IMR-90 (cell line): ENCODE data around the gene PLCL2. TPM values are rescaled to one million over a fixed set of nuclear protein-coding genes. Genes with fewer than 3 reads are reported as not detected.

ENCODE experiments used
- ATAC-seq: fragments of 200-7000 bp; cut with Tn5 transposase; 2 replicates; pipeline ENCODE4 v1.9.1; 2020; ENCODE audit warnings: low read depth, mild to moderate bottlenecking, moderate library complexity
- BruUV-seq: library from RNA; stranded (reverse); fragments of 400-500 nt; replicated peaks from 2 replicates; lab custom pipeline; 2021; lab: Mats Ljungman, UMichigan
- CTCF ChIA-PET: fragments of 300-600 bp; formaldehyde crosslinking; extraction: SDS; loops from one replicate; lab custom pipeline; 2021; ENCODE audit warnings: antibody characterized with exemption; lab: Yijun Ruan, JAX
- POLR2A ChIA-PET: fragments of 300-600 bp; sonication (Branson Sonifier 250); formaldehyde crosslinking; loops from one replicate; lab custom pipeline; 2022; ENCODE audit warnings: antibody characterized with exemption; ENCODE audit not compliant: unreplicated experiment; lab: Charles Lee
- DNase-seq: peaks from one replicate; pipeline ENCODE4 v3.0.0; 2013
- H2AFZ ChIP-seq: replicated peaks from 2 replicates; pipeline ENCODE3; 2013; ENCODE audit warnings: low read length, mild to moderate bottlenecking; ENCODE audit not compliant: poor library complexity
- H2AK5ac ChIP-seq: 2 replicates; pipeline ENCODE4 v1.6.1; 2013; ENCODE audit warnings: low read depth, low read length, inconsistent platforms
- H2AK9ac ChIP-seq: replicated peaks from 2 replicates; pipeline ENCODE3; 2013; ENCODE audit warnings: mild to moderate bottlenecking, low read depth, low read length, moderate library complexity; ENCODE audit not compliant: poor library complexity
- H2BK120ac ChIP-seq: 2 replicates; pipeline ENCODE4 v1.6.1; 2013; ENCODE audit warnings: low read depth, low read length, inconsistent platforms
- H2BK15ac ChIP-seq: 3 replicates; pipeline ENCODE4 v1.6.1; 2013; ENCODE audit warnings: low read depth, low read length, inconsistent platforms
- H2BK20ac ChIP-seq: 2 replicates; pipeline ENCODE4 v1.6.1; 2013; ENCODE audit warnings: low read depth, mild to moderate bottlenecking, inconsistent platforms, low read length, moderate library complexity
- H2BK5ac ChIP-seq: 2 replicates; pipeline ENCODE4 v1.6.1; 2013; ENCODE audit warnings: mild to moderate bottlenecking, low read depth, low read length, inconsistent platforms; ENCODE audit not compliant: poor library complexity, severe bottlenecking
- H3K14ac ChIP-seq: replicated peaks from 2 replicates; pipeline ENCODE4 v1.6.1; 2013; ENCODE audit warnings: low read depth, low read length, inconsistent platforms
- H3K18ac ChIP-seq: 2 replicates; pipeline ENCODE4 v1.6.1; 2013; ENCODE audit warnings: low read depth, low read length, control low read depth
- H3K23ac ChIP-seq: 2 replicates; pipeline ENCODE4 v1.6.1; 2013; ENCODE audit warnings: low read depth, low read length, inconsistent platforms
- H3K27ac ChIP-seq: 2 replicates; pipeline ENCODE4 v1.5.1; 2013; ENCODE audit warnings: mild to moderate bottlenecking, control low read depth, low read length; ENCODE audit not compliant: insufficient read depth
- H3K27me3 ChIP-seq: 2 replicates; pipeline ENCODE4 v1.6.1; 2013; ENCODE audit warnings: low read length; ENCODE audit not compliant: control insufficient read depth, insufficient read depth
- H3K36me3 ChIP-seq: 2 replicates; pipeline ENCODE4 v1.6.1; 2013; ENCODE audit warnings: low read length, mixed read lengths; ENCODE audit not compliant: control insufficient read depth, insufficient read depth
- H3K4ac ChIP-seq: 2 replicates; pipeline ENCODE4 v1.6.1; 2013; ENCODE audit warnings: low read depth, low read length, inconsistent platforms
- H3K4me1 ChIP-seq: 2 replicates; pipeline ENCODE4 v1.6.1; 2013; ENCODE audit warnings: low read length, mixed read lengths; ENCODE audit not compliant: control insufficient read depth, insufficient read depth
- H3K4me2 ChIP-seq: 2 replicates; pipeline ENCODE4 v1.6.1; 2013; ENCODE audit warnings: low read depth, mild to moderate bottlenecking, control low read depth, low read length, moderate library complexity
- H3K4me3 ChIP-seq: 2 replicates; pipeline ENCODE4 v1.5.1; 2013; ENCODE audit warnings: low read depth, mild to moderate bottlenecking, control low read depth, low read length, moderate library complexity; ENCODE audit not compliant: insufficient read depth
- H3K56ac ChIP-seq: 2 replicates; pipeline ENCODE4 v1.6.1; 2013; ENCODE audit warnings: low read length, inconsistent platforms; ENCODE audit not compliant: insufficient read depth; ENCODE audit errors: extremely low read depth
- H3K79me1 ChIP-seq, 2 experiments: 2 replicates each; pipeline ENCODE4 v1.6.1; 2013; ENCODE audit warnings: low read length in 2 of 2, inconsistent platforms in 1 of 2, low read depth in 1 of 2
- H3K9ac ChIP-seq: 2 replicates; pipeline ENCODE4 v1.6.1; 2013; ENCODE audit warnings: low read depth, low read length, control low read depth
- H3K9me1 ChIP-seq: 2 replicates; pipeline ENCODE4 v1.6.1; 2013; ENCODE audit warnings: low read length, inconsistent platforms; ENCODE audit not compliant: insufficient read depth
- H3K9me3 ChIP-seq: 2 replicates; pipeline ENCODE4 v1.6.1; 2013; ENCODE audit warnings: low read length; ENCODE audit not compliant: control insufficient read depth, insufficient read depth
- H4K20me1 ChIP-seq: 2 replicates; pipeline ENCODE4 v1.6.1; 2013; ENCODE audit warnings: low read length, inconsistent platforms; ENCODE audit not compliant: insufficient read depth
- H4K5ac ChIP-seq: 2 replicates; pipeline ENCODE4 v1.6.1; 2013; ENCODE audit warnings: mild to moderate bottlenecking, low read depth, low read length, control low read depth
- H4K8ac ChIP-seq, 2 experiments: 2 replicates each; pipeline ENCODE4 v1.6.1; 2013; ENCODE audit warnings: low read depth in 2 of 2, low read length in 2 of 2, control low read depth in 1 of 2, inconsistent platforms in 1 of 2
- H4K91ac ChIP-seq: 2 replicates; pipeline ENCODE4 v1.6.1; 2013; ENCODE audit warnings: low read depth, low read length, inconsistent platforms; ENCODE audit not compliant: insufficient read depth
- BHLHE40 ChIP-seq: fragments of 150-350 bp; IDR thresholded peaks from 2 replicates; pipeline ENCODE4 v1.6.1; 2016; ENCODE audit warnings: mild to moderate bottlenecking, low read depth, low read length
- CEBPB ChIP-seq: IDR thresholded peaks from 2 replicates; pipeline ENCODE4 v1.6.1; 2012; ENCODE audit warnings: low read depth, low read length, improper control_type of control experiment
- CHD1 ChIP-seq: IDR thresholded peaks from 2 replicates; pipeline ENCODE4 v1.6.1; 2012; ENCODE audit warnings: low read depth, low read length, improper control_type of control experiment
- CTCF ChIP-seq: conservative IDR thresholded peaks from 2 replicates; pipeline ENCODE4 v1.5.1; 2012; ENCODE audit warnings: mild to moderate bottlenecking, low read depth, low read length, improper control_type of control experiment
- ELK1 ChIP-seq: fragments of 150-350 bp; IDR thresholded peaks from 2 replicates; pipeline ENCODE4 v1.6.1; 2016; ENCODE audit warnings: low read depth, mild to moderate bottlenecking, low read length, moderate library complexity, borderline replicate concordance
- FOS ChIP-seq: fragments of 150-350 bp; IDR thresholded peaks from 2 replicates; pipeline ENCODE4 v1.6.1; 2016; ENCODE audit warnings: low read depth, low read length
- MAFK ChIP-seq: IDR thresholded peaks from 2 replicates; pipeline ENCODE4 v1.6.1; 2012; ENCODE audit warnings: low read depth, low read length, improper control_type of control experiment
- MAZ ChIP-seq: IDR thresholded peaks from 2 replicates; pipeline ENCODE4 v1.6.1; 2012; ENCODE audit warnings: low read depth, mild to moderate bottlenecking, low read length, improper control_type of control experiment, moderate library complexity, borderline replicate concordance
- MXI1 ChIP-seq: IDR thresholded peaks from 2 replicates; pipeline ENCODE4 v1.6.1; 2012; ENCODE audit warnings: low read depth, mild to moderate bottlenecking, low read length, moderate library complexity, borderline replicate concordance
- NFE2L2 ChIP-seq: fragments of 150-350 bp; IDR thresholded peaks from 2 replicates; pipeline ENCODE4 v1.6.1; 2016; ENCODE audit warnings: low read depth, mild to moderate bottlenecking, low read length
- POLR2A ChIP-seq: IDR thresholded peaks from 2 replicates; pipeline ENCODE4 v1.6.1; 2012; ENCODE audit warnings: mild to moderate bottlenecking, low read depth, low read length
- RAD21 ChIP-seq: IDR thresholded peaks from 2 replicates; pipeline ENCODE4 v1.6.1; 2012; ENCODE audit warnings: low read length, improper control_type of control experiment
- RCOR1 ChIP-seq: IDR thresholded peaks from 2 replicates; pipeline ENCODE4 v1.6.1; 2012; ENCODE audit warnings: mild to moderate bottlenecking, low read length, improper control_type of control experiment; ENCODE audit not compliant: insufficient replicate concordance
- RFX5 ChIP-seq: IDR thresholded peaks from 2 replicates; pipeline ENCODE4 v1.8.0; 2012; ENCODE audit warnings: low read depth, mild to moderate bottlenecking, low read length, moderate library complexity
- SMC3 ChIP-seq: fragments of 150-350 bp; IDR thresholded peaks from 2 replicates; pipeline ENCODE4 v1.6.1; 2016; ENCODE audit warnings: low read depth, mild to moderate bottlenecking, antibody characterized with exemption, low read length, moderate library complexity
- USF2 ChIP-seq: fragments of 150-350 bp; IDR thresholded peaks from 2 replicates; pipeline ENCODE4 v1.6.1; 2017; ENCODE audit warnings: mild to moderate bottlenecking, antibody characterized with exemption, low read length, low read depth
- WGBS, 2 experiments: methylation state at CpG; one replicate each; pipeline versions ENCODE4 v1.1.5 to v1.1.7; 2013; ENCODE audit warnings: missing lambda C conversion rate in 2 of 2; ENCODE audit not compliant: insufficient read length in 1 of 2; ENCODE audit errors: extremely low coverage in 2 of 2; 5-methylcytosine and 5-hydroxymethylcytosine counted together
- dilution Hi-C: fragments of 300-500 bp; cut with HindIII; formaldehyde crosslinking; loops from one replicate; pipeline ENCODE4 v1.14.3; 2018; ENCODE audit warnings: low sequenced_read_pairs; ENCODE audit not compliant: unreplicated experiment
- in situ Hi-C: fragments of 300-500 bp; cut with MboI; formaldehyde crosslinking; loops from 3 replicates; pipeline ENCODE4 v1.14.3; 2019; ENCODE audit warnings: low sequenced_read_pairs, inconsistent platforms, mixed read lengths
- intact Hi-C: fragments of 100-400 bp; cut with micrococcal nuclease; formaldehyde crosslinking; loops from 2 replicates; pipeline ENCODE4 v1.10.0; 2022
- polyA plus RNA-seq, 3 experiments: library from polyadenylated mRNA; depleted of rRNA; stranded (reverse); fragments of >200 nt; gene quantifications; 2 replicates each; pipeline ENCODE4 v1.2.3, GENCODE V29; 2012; ENCODE audit warnings: low replicate concordance in 1 of 3
- total RNA-seq: library from RNA; depleted of rRNA; stranded (reverse); fragments of >200 nt; gene quantifications from 2 replicates; pipeline ENCODE4 v1.2.3, GENCODE V29; 2012

PLCL2 gene
- total and polyA plus RNA-seq, 2 of the 4 experiments (the other 2 are of a cell fraction) = 0.92 to 3.8 TPM

- dilution Hi-C loops (no loop called here), intact Hi-C loops (no loop called here), in situ Hi-C loops (no loop called here)
- no peak overlapping the region for H2AK5ac ChIP-seq
- H4K20me1 ChIP-seq = no peaks in the 10 kb centered on the region
- H3K4ac ChIP-seq = no peak overlapping the region
- H3K4me2 ChIP-seq = no peak overlapping the region
- H2BK20ac ChIP-seq = no peak overlapping the region
- H3K23ac ChIP-seq = no peak overlapping the region
- no peaks in the 10 kb centered on the region for H3K36me3 ChIP-seq
- no peak overlapping the region for H4K8ac ChIP-seq
- no peak overlapping the region for H2BK5ac ChIP-seq
- POLR2A ChIA-PET = no interaction called here
- no peaks in the 10 kb centered on the region for H3K79me1 ChIP-seq
- no peak overlapping the region for H2BK120ac ChIP-seq
- no peak overlapping the region for H3K56ac ChIP-seq
- WGBS, 2 experiments = no CpG with 5 or more reads among the region's 1 CpG
- H3K18ac ChIP-seq = no peak overlapping the region
- H3K27ac ChIP-seq = no peak overlapping the region
- H3K9me1 ChIP-seq = peaks cover 5% of the 10 kb centered on the region; the same call in 1 of the 2 replicates
- H2AFZ ChIP-seq = no peak overlapping the region
- H3K9ac ChIP-seq = no peak overlapping the region
- H2AK9ac ChIP-seq = no peak overlapping the region
- no peak for TF ChIP-seq FOS
- TF ChIP-seq SMC3 = no peak
- TF ChIP-seq CEBPB = no peak
- no peak for TF ChIP-seq POLR2A
- no peak for TF ChIP-seq CHD1
- no peak for TF ChIP-seq RFX5
- TF ChIP-seq BHLHE40 = no peak
- no peak for TF ChIP-seq CTCF
- TF ChIP-seq USF2 = no peak
- no peak for TF ChIP-seq RCOR1
- no peak for TF ChIP-seq MAZ
- no peak for TF ChIP-seq ELK1
- no peak for TF ChIP-seq MXI1
- TF ChIP-seq MAFK = no peak
- TF ChIP-seq RAD21 = no peak
- no peak for TF ChIP-seq NFE2L2
- H3K4me3 ChIP-seq = no peak overlapping the region
- H3K27me3 ChIP-seq = no peaks in the 10 kb centered on the region
- CTCF ChIA-PET = no interaction called here
- no peaks in the 10 kb centered on the region for H3K9me3 ChIP-seq
- no TSS peak for BruUV-seq
- DNase-seq (no peak), ATAC-seq (no peak)
- no peak overlapping the region for H2BK15ac ChIP-seq
- no peak overlapping the region for H4K5ac ChIP-seq
- H4K91ac ChIP-seq = no peak overlapping the region
- no peak overlapping the region for H3K14ac ChIP-seq
- peaks cover 3% of the 10 kb centered on the region; the same call in 1 of the 2 replicates for H3K4me1 ChIP-seq
Observed at GRCh38 chr3:17075358-17075757, 190.6 kb downstream of the PLCL2 start.
